ENCODE data around the gene RPL14. TPM values are rescaled to one million over a fixed set of nuclear protein-coding genes. Genes with fewer than 3 reads are reported as not detected.

The RPL14 gene
- total and polyA plus RNA-seq, 4 donors, result 149 to 1,146 (median 843) TPM

GRCh38 chr3:40476478-40477470, 19.6 kb downstream of the RPL14 start, which contains the start of gene ZNF619:
ZNF619 (plus strand) TSS chr3:40477122; CDS start chr3:40477980, 858 bp downstream.
- DNase-seq (ENCODE audit: low read depth in 4 of 6, low spot score in 6 of 6), result peak in 4 of 6 donors; percentile 62 to 92 (median 80)
- Histone ChIP-seq H3K27ac (ENCODE audit: low read depth, low read length) (peak within 1 kb of the TSS; percentile 67), H3K36me3 (ENCODE audit: control insufficient read depth, insufficient read depth, low read length) (peaks cover 8% of the 10 kb centered on the region), H3K27me3 (ENCODE audit: control insufficient read depth, insufficient read depth, low read length) (no peaks in the 10 kb centered on the region), H3K4me1 (ENCODE audit: control insufficient read depth, insufficient read depth, low read length) (peaks cover 5% of the 10 kb centered on the region), H3K4me3 (ENCODE audit: low read depth, low read length) (peak within 1 kb of the TSS; percentile 94), H3K9me3 (ENCODE audit: control insufficient read depth, insufficient read depth, low read length) (no peaks in the 10 kb centered on the region)
- WGBS (ENCODE audit: insufficient coverage), result 3% methylated on average over 34 of the region's 48 CpGs

GRCh38 chr3:40477666-40478065, 20.5 kb downstream of the RPL14 start:
- WGBS (ENCODE audit: insufficient coverage), result no CpG with 5 or more reads among the region's 4 CpGs
- Histone ChIP-seq H3K4me1 (ENCODE audit: control insufficient read depth, insufficient read depth, low read length) (peaks cover 5% of the 10 kb centered on the region), H3K4me3 (ENCODE audit: low read depth, low read length) (peak overlapping the region; percentile 94), H3K27me3 (ENCODE audit: control insufficient read depth, insufficient read depth, low read length) (no peaks in the 10 kb centered on the region), H3K9me3 (ENCODE audit: control insufficient read depth, insufficient read depth, low read length) (no peaks in the 10 kb centered on the region), H3K27ac (ENCODE audit: low read depth, low read length) (no peak overlapping the region), H3K36me3 (ENCODE audit: control insufficient read depth, insufficient read depth, low read length) (peaks cover 15% of the 10 kb centered on the region)
- DNase-seq (ENCODE audit: low read depth in 4 of 6, low spot score in 6 of 6), result peak in 2 of 6 donors; percentile 14 to 35

GRCh38 chr3:40487172-40487571, 30.0 kb downstream of the RPL14 start:
- Histone ChIP-seq H3K27ac (ENCODE audit: low read depth, low read length) (no peak overlapping the region), H3K9me3 (ENCODE audit: control insufficient read depth, insufficient read depth, low read length) (no peaks in the 10 kb centered on the region), H3K27me3 (ENCODE audit: control insufficient read depth, insufficient read depth, low read length) (no peaks in the 10 kb centered on the region), H3K4me1 (ENCODE audit: control insufficient read depth, insufficient read depth, low read length) (no peaks in the 10 kb centered on the region), H3K36me3 (ENCODE audit: control insufficient read depth, insufficient read depth, low read length) (peaks cover 26% of the 10 kb centered on the region), H3K4me3 (ENCODE audit: low read depth, low read length) (no peak overlapping the region)
- 100% methylated on average over 1 of the region's 3 CpGs for WGBS (ENCODE audit: insufficient coverage)
- no peak for DNase-seq (ENCODE audit: low read depth in 4 of 6, low spot score in 6 of 6)

DNA sequence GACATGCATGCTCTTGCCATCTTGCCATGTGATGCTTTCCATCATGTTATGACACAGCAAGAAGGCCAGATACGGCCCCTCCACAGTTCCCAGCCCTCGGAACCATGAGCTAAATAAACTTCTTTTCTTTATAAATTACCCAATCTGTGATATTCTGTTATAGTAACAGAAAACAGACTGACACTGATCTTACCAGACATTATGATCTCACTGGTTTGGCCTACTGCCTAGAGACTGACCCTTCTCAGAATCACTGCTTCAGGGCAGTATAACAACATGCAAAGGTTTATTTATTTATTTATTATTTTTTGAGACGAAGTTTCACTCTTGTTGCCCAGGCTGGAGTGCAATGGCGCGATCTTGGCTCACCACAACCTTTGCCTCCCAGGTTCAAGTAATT, 33.8 kb downstream of the RPL14 start:
- DNase-seq (ENCODE audit: low read depth in 4 of 6, low spot score in 6 of 6), result no peak
- Histone ChIP-seq H3K36me3 (ENCODE audit: control insufficient read depth, insufficient read depth, low read length) (peaks cover 13% of the 10 kb centered on the region), H3K27me3 (ENCODE audit: control insufficient read depth, insufficient read depth, low read length) (no peaks in the 10 kb centered on the region), H3K4me1 (ENCODE audit: control insufficient read depth, insufficient read depth, low read length) (no peaks in the 10 kb centered on the region), H3K9me3 (ENCODE audit: control insufficient read depth, insufficient read depth, low read length) (no peaks in the 10 kb centered on the region), H3K27ac (ENCODE audit: low read depth, low read length) (no peak overlapping the region), H3K4me3 (ENCODE audit: low read depth, low read length) (no peak overlapping the region)
- 80% methylated on average over 1 of the region's 5 CpGs for WGBS (ENCODE audit: insufficient coverage)

- Histone ChIP-seq H3K27me3 (ENCODE audit: control insufficient read depth, insufficient read depth, low read length) (no peaks in the 10 kb centered on the region), H3K4me3 (ENCODE audit: low read depth, low read length) (no peak overlapping the region), H3K4me1 (ENCODE audit: control insufficient read depth, insufficient read depth, low read length) (no peaks in the 10 kb centered on the region), H3K9me3 (ENCODE audit: control insufficient read depth, insufficient read depth, low read length) (no peaks in the 10 kb centered on the region), H3K36me3 (ENCODE audit: control insufficient read depth, insufficient read depth, low read length) (no peaks in the 10 kb centered on the region), H3K27ac (ENCODE audit: low read depth, low read length) (no peak overlapping the region)
- DNase-seq (ENCODE audit: low read depth in 4 of 6, low spot score in 6 of 6), result no peak
- no CpG with 5 or more reads among the region's 2 CpGs for WGBS (ENCODE audit: insufficient coverage)
These were observed 37.6 kb downstream of the RPL14 start for GRCh38 chr3:40494698-40495097.

DNA sequence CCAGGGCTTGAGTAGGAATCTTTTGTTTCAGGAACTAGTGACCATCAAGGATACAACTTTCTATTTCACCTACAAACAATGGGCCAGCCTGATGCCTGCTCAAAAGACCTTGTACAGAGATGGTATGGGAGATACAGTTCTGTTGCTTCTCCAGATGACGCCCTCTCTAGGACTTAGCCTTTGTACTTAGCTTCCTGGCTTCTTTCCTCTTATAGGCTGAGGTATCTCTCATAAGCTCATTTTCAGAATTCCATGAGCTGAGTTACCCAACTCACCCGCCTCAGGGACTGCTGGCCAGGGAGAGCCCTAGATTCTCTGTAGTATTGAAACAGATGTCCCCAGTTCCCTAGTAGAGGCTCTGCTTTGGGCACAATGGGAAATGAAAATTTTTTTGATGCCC, 40.1 kb downstream of the RPL14 start:
- no peaks in the 10 kb centered on the region for H3K27me3 ChIP-seq (ENCODE audit: control insufficient read depth, insufficient read depth, low read length)
- no peak overlapping the region for H3K4me3 ChIP-seq (ENCODE audit: low read depth, low read length)
- H3K4me1 ChIP-seq (ENCODE audit: control insufficient read depth, insufficient read depth, low read length), result no peaks in the 10 kb centered on the region
- H3K27ac ChIP-seq (ENCODE audit: low read depth, low read length), result no peak overlapping the region
- no peaks in the 10 kb centered on the region for H3K9me3 ChIP-seq (ENCODE audit: control insufficient read depth, insufficient read depth, low read length)
- no CpG with 5 or more reads among the region's 2 CpGs for WGBS (ENCODE audit: insufficient coverage)
- no peaks in the 10 kb centered on the region for H3K36me3 ChIP-seq (ENCODE audit: control insufficient read depth, insufficient read depth, low read length)
- no peak for DNase-seq (ENCODE audit: low read depth in 4 of 6, low spot score in 6 of 6)

GRCh38 chr3:40499952-40500351, 42.8 kb downstream of the RPL14 start:
- H3K27ac ChIP-seq (ENCODE audit: low read depth, low read length), result no peak overlapping the region
- no peaks in the 10 kb centered on the region for H3K9me3 ChIP-seq (ENCODE audit: control insufficient read depth, insufficient read depth, low read length)
- H3K36me3 ChIP-seq (ENCODE audit: control insufficient read depth, insufficient read depth, low read length), result no peaks in the 10 kb centered on the region
- no CpG with 5 or more reads among the region's 1 CpG for WGBS (ENCODE audit: insufficient coverage)
- no peaks in the 10 kb centered on the region for H3K4me1 ChIP-seq (ENCODE audit: control insufficient read depth, insufficient read depth, low read length)
- no peaks in the 10 kb centered on the region for H3K27me3 ChIP-seq (ENCODE audit: control insufficient read depth, insufficient read depth, low read length)
- DNase-seq (ENCODE audit: low read depth in 4 of 6, low spot score in 6 of 6), result no peak
- H3K4me3 ChIP-seq (ENCODE audit: low read depth, low read length), result no peak overlapping the region

DNA sequence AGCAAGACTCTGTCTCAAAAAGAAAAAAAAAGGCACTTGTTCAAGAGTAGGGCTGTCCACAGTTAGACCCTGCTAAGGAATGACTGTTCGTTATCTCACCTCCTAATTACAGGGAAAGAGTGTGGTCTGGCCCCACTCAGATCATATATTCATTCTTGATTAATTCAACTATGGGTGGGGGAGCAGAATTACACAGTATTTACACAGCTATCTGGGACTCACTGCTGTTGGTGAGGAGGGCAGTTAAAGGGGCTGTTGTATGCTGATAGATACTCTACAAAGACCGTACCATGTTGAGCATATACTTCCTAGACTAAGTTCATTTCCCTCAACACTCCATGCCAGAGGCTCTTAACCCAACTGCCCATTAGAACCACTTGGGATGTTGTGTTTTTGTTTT, 44.9 kb downstream of the RPL14 start:
- WGBS (ENCODE audit: insufficient coverage), result no CpG with 5 or more reads among the region's 2 CpGs
- H3K27ac ChIP-seq (ENCODE audit: low read depth, low read length), result no peak overlapping the region
- H3K27me3 ChIP-seq (ENCODE audit: control insufficient read depth, insufficient read depth, low read length), result no peaks in the 10 kb centered on the region
- H3K36me3 ChIP-seq (ENCODE audit: control insufficient read depth, insufficient read depth, low read length), result no peaks in the 10 kb centered on the region
- H3K9me3 ChIP-seq (ENCODE audit: control insufficient read depth, insufficient read depth, low read length), result no peaks in the 10 kb centered on the region
- peaks cover 6% of the 10 kb centered on the region for H3K4me1 ChIP-seq (ENCODE audit: control insufficient read depth, insufficient read depth, low read length)
- DNase-seq (ENCODE audit: low read depth in 4 of 6, low spot score in 6 of 6), result no peak
- H3K4me3 ChIP-seq (ENCODE audit: low read depth, low read length), result no peak overlapping the region

- peaks cover 6% of the 10 kb centered on the region for H3K36me3 ChIP-seq (ENCODE audit: control insufficient read depth, insufficient read depth, low read length)
- WGBS (ENCODE audit: insufficient coverage), result 94% methylated on average over 2 of the region's 5 CpGs
- H3K4me3 ChIP-seq (ENCODE audit: low read depth, low read length), result no peak overlapping the region
- H3K27me3 ChIP-seq (ENCODE audit: control insufficient read depth, insufficient read depth, low read length), result no peaks in the 10 kb centered on the region
- no peak for DNase-seq (ENCODE audit: low read depth in 4 of 6, low spot score in 6 of 6)
- peaks cover 8% of the 10 kb centered on the region for H3K4me1 ChIP-seq (ENCODE audit: control insufficient read depth, insufficient read depth, low read length)
- H3K27ac ChIP-seq (ENCODE audit: low read depth, low read length), result no peak overlapping the region
- no peaks in the 10 kb centered on the region for H3K9me3 ChIP-seq (ENCODE audit: control insufficient read depth, insufficient read depth, low read length)
These were observed 47.7 kb downstream of the RPL14 start for GRCh38 chr3:40504636-40505430.

Measured in spinal cord (tissue), 10 donors.